Stimulated activated CD8-positive, alpha-beta memory T cell treated with anti-CD3 and anti-CD28 coated beads, Interleukin-7, amount 100 ng/mL, for 4 hours (primary cell): ENCODE results near the gene PIK3CB.
"Not testable (repeated sequence)": the region's sequence is repeated elsewhere in the genome, so short reads cannot be mapped to it uniquely, and the experiment has no call there.

Experiments
- DNase-seq, 2 donors: peaks; one replicate each; pipeline ENCODE4 v3.0.0-alpha.2; 2020; ENCODE audit warnings: low read depth in 2 of 2

Gene PIK3CB

GRCh38 chr3:138846824-138847223, 12.1 kb upstream of the PIK3CB start:
- not testable (repeated sequence) for DNase-seq

- no peak for DNase-seq
Observed at GRCh38 chr3:138846262-138846791, 11.6 kb upstream of the PIK3CB start.

GRCh38 chr3:138845771-138846173, 11.0 kb upstream of the PIK3CB start:
- DNase-seq, result no peak

GRCh38 chr3:138845181-138845601, 10.5 kb upstream of the PIK3CB start:
- DNase-seq, result no peak

GRCh38 chr3:138842483-138843188, 7.9 kb upstream of the PIK3CB start:
- no peak for DNase-seq

- DNase-seq, result not testable (repeated sequence)
Observed at GRCh38 chr3:138838385-138838784, 3.7 kb upstream of the PIK3CB start.

GRCh38 chr3:138835846-138836245, 1.1 kb upstream of the PIK3CB start:
- not testable (repeated sequence) for DNase-seq

- no peak for DNase-seq
Observed at GRCh38 chr3:138835397-138835757, 649 bp upstream of the PIK3CB start.

- peak; percentile 10 to 55 for DNase-seq
Observed at GRCh38 chr3:138833899-138834595, 681 bp downstream of the PIK3CB start.

- not testable (repeated sequence) for DNase-seq
Observed at GRCh38 chr3:138832473-138833057, 2.2 kb downstream of the PIK3CB start.

- no peak for DNase-seq
Observed at GRCh38 chr3:138829886-138830510, 4.7 kb downstream of the PIK3CB start.

- DNase-seq, result no peak
Observed at GRCh38 chr3:138829097-138829496, 5.6 kb downstream of the PIK3CB start.

GRCh38 chr3:138827222-138827621, 7.5 kb downstream of the PIK3CB start:
- no peak for DNase-seq

GRCh38 chr3:138825336-138825735, 9.4 kb downstream of the PIK3CB start:
- no peak for DNase-seq

GRCh38 chr3:138824114-138824506, 10.6 kb downstream of the PIK3CB start:
- DNase-seq, result no peak

- DNase-seq, result not testable (repeated sequence)
Observed at GRCh38 chr3:138820379-138820778, 14.3 kb downstream of the PIK3CB start.

GRCh38 chr3:138818185-138818860, 16.4 kb downstream of the PIK3CB start:
- DNase-seq, result no peak

- no peak for DNase-seq
Observed at GRCh38 chr3:138817695-138818094, 17.0 kb downstream of the PIK3CB start.

- DNase-seq, result no peak
Observed at GRCh38 chr3:138812806-138813205, 21.9 kb downstream of the PIK3CB start.

- no peak for DNase-seq
Observed at GRCh38 chr3:138809500-138810256, 25.1 kb downstream of the PIK3CB start.
